22Rv1 (cell line): ENCODE results near the gene MCF2L.

Experiments
- H3K27ac ChIP-seq: fragments of 450-650 bp; 2 replicates; pipeline ENCODE4 v1.5.1; 2017
- CTCF ChIP-seq: fragments of 450-650 bp; IDR thresholded peaks from 2 replicates; pipeline ENCODE4 v1.5.1; 2017; ENCODE audit warnings: mild to moderate bottlenecking
- ZFX ChIP-seq: fragments of 450-650 bp; IDR thresholded peaks from 2 replicates; pipeline ENCODE4 v1.6.1; 2017; ENCODE audit warnings: antibody characterized with exemption, borderline replicate concordance

Gene MCF2L

GRCh38 chr13:113142876-113143275 is 173.9 kb downstream of the MCF2L start:
- TF ChIP-seq ZFX, result no peak
- TF ChIP-seq CTCF, result no peak
- H3K27ac ChIP-seq, result no peak overlapping the region

GRCh38 chr13:113143466-113144254 is 174.6 kb downstream of the MCF2L start:
- TF ChIP-seq ZFX, result no peak
- no peak for TF ChIP-seq CTCF

DNA sequence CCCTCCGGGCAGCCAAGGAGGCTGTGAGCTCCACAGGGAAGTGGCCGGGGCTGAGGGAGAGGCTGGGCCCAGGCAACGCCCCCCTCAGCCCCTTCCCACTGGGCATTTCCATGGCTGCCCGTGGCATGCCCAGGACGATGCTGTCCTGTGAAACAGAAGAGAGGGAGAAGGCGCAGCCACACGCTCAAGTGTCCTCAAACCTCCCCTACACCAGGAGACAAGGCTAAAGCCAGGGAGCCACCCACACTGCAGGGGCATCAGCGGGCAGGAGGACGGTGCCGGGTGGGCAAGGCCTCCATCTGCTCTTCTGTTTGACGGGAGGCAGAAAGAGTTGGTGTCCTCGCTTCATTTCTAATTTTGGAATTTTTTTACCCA is 175.2 kb downstream of the MCF2L start:
- H3K27ac ChIP-seq, result no peak overlapping the region
- TF ChIP-seq CTCF, result no peak
- no peak for TF ChIP-seq ZFX

More at GRCh38 chr13:113143466-113144254, 174.6 kb downstream of the MCF2L start:
- no peak overlapping the region for H3K27ac ChIP-seq

DNA sequence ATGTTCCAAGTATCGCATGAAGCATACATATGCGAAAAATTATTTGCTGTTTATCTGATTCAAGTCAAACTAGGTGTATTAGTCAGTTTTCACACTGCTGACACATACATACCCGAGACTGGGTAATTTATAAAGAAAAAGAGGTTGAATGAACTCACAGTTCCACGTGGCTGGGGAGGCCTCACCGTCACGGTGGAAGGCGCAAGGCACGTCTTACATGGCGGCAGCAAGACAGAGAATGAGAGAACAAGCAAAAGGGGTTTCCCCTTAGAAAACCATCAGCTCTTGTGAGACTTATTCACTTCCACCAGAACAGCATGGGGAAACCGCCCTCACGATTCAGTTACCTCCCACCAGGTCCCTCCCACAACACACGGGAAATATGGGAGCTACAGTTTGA is 176.5 kb downstream of the MCF2L start:
- TF ChIP-seq CTCF (no peak), ZFX (no peak)
- H3K27ac ChIP-seq, result no peak overlapping the region

- H3K27ac ChIP-seq, result no peak overlapping the region
- TF ChIP-seq ZFX, result no peak
- TF ChIP-seq CTCF, result no peak
Measured at GRCh38 chr13:113145911-113146598, 177.0 kb downstream of the MCF2L start.

DNA sequence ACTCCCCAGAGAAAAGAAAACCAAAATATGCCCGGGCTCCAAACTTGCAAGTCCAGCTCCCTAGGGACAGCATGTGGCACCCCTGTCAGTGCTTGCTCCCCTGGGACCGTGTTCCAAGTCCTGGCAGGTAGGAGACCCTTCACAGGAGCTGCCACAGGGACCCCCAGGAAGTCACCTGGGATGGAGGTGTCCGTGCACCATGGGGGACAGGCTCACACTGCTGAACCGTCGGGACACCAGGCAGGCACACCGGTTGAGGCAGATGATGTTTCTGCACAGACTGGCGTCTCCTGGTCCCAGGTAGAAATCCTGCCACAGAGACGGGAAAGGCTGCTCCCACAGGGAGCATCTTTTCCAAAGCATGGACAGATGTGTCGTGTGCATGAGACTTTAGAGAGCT is 177.7 kb downstream of the MCF2L start:
- TF ChIP-seq CTCF, result no peak
- TF ChIP-seq ZFX, result no peak
- H3K27ac ChIP-seq, result no peak overlapping the region

GRCh38 chr13:113147206-113147605 is 178.2 kb downstream of the MCF2L start:
- TF ChIP-seq CTCF (no peak), ZFX (no peak)
- no peak overlapping the region for H3K27ac ChIP-seq
